HepG2 (cell line): ENCODE results near the gene SYCE3. TPM values are rescaled to one million over a fixed set of nuclear protein-coding genes. Genes with fewer than 3 reads are reported as not detected.

Experiments used
- CBFB ChIP-seq: sonication (generic); formaldehyde crosslinking; IDR thresholded peaks from 2 replicates; pipeline ENCODE4 v1.4.0; 2020; ENCODE audit warnings: missing genetic modification reagents
- CEBPB ChIP-seq: IDR thresholded peaks from 2 replicates; pipeline ENCODE4 v1.6.1; 2011; ENCODE audit warnings: low read depth, low read length, improper control_type of control experiment, borderline replicate concordance
- GATA4 ChIP-seq: sonication (generic); IDR thresholded peaks from 2 replicates; pipeline ENCODE4 v1.6.1; 2016; ENCODE audit warnings: antibody characterized with exemption, low read depth, borderline replicate concordance
- GATAD2A ChIP-seq: IDR thresholded peaks from 2 replicates; pipeline ENCODE4 v1.6.1; 2016
- MTA1 ChIP-seq: sonication (generic); formaldehyde crosslinking; IDR thresholded peaks from 2 replicates; pipeline ENCODE4 v1.4.0; 2020; ENCODE audit warnings: missing genetic modification reagents, mild to moderate bottlenecking, borderline replicate concordance
- PRMT3 ChIP-seq: sonication (generic); formaldehyde crosslinking; IDR thresholded peaks from 2 replicates; pipeline ENCODE4 v1.8.1; 2022; ENCODE audit warnings: low read depth, mild to moderate bottlenecking, moderate library complexity, missing genetic modification reagents, borderline replicate concordance
- RBAK ChIP-seq: sonication (generic); formaldehyde crosslinking; IDR thresholded peaks from 2 replicates; pipeline ENCODE4 v1.5.1; 2020; ENCODE audit warnings: mild to moderate bottlenecking, missing genetic modification reagents
- SMC3 ChIP-seq: IDR thresholded peaks from 2 replicates; pipeline ENCODE4 v1.6.1; 2011; ENCODE audit warnings: low read length, improper control_type of control experiment
- TBX2 ChIP-seq: sonication (generic); formaldehyde crosslinking; IDR thresholded peaks from 2 replicates; pipeline ENCODE4 v1.5.0; 2020; ENCODE audit warnings: missing genetic modification reagents, mild to moderate bottlenecking, borderline replicate concordance
- ZFAT ChIP-seq: sonication (generic); formaldehyde crosslinking; conservative IDR thresholded peaks from 2 replicates; pipeline ENCODE4 v1.8.1; 2023; ENCODE audit warnings: missing genetic modification reagents, inconsistent platforms
- ZFP36L2 ChIP-seq: sonication (generic); formaldehyde crosslinking; IDR thresholded peaks from 2 replicates; pipeline ENCODE4 v1.4.0; 2020; ENCODE audit warnings: missing genetic modification reagents
- ZNF17 ChIP-seq: sonication (generic); formaldehyde crosslinking; IDR thresholded peaks from 2 replicates; pipeline ENCODE4 v1.5.0; 2020; ENCODE audit warnings: mild to moderate bottlenecking, missing genetic modification reagents
- ZNF224 ChIP-seq: sonication (generic); formaldehyde crosslinking; IDR thresholded peaks from 2 replicates; pipeline ENCODE4 v1.5.0; 2020; ENCODE audit warnings: mild to moderate bottlenecking, missing genetic modification reagents
- ZNF432 ChIP-seq: sonication (generic); formaldehyde crosslinking; IDR thresholded peaks from 2 replicates; pipeline ENCODE4 v1.5.0; 2020; ENCODE audit warnings: missing genetic modification reagents, mild to moderate bottlenecking, borderline replicate concordance
- ZNF543 ChIP-seq: sonication (generic); formaldehyde crosslinking; IDR thresholded peaks from 2 replicates; pipeline ENCODE4 v1.4.0; 2020; ENCODE audit warnings: mild to moderate bottlenecking, missing genetic modification reagents
- ZNF549 ChIP-seq: sonication (generic); formaldehyde crosslinking; IDR thresholded peaks from 2 replicates; pipeline ENCODE4 v1.5.0; 2020; ENCODE audit warnings: missing genetic modification reagents
- ZNF569 ChIP-seq: sonication (generic); formaldehyde crosslinking; IDR thresholded peaks from 2 replicates; pipeline ENCODE4 v1.5.0; 2020; ENCODE audit warnings: mild to moderate bottlenecking, missing genetic modification reagents, moderate library complexity, borderline replicate concordance
- ZNF670 ChIP-seq: sonication (generic); formaldehyde crosslinking; IDR thresholded peaks from 2 replicates; pipeline ENCODE4 v1.8.0; 2022; ENCODE audit warnings: mild to moderate bottlenecking, missing genetic modification reagents, borderline replicate concordance
- polyA plus RNA-seq, 8 experiments: library from polyadenylated mRNA; depleted of rRNA in 3 of 8; stranded (reverse) in 7 of 8; unstranded in 1 of 8; fragments of >200 nt; fragmentation: Illumina TruSeq in 4 of 8; extraction: Trizol in 4 of 8; gene quantifications; 2 replicates each; pipeline versions ENCODE4 v1.2.1 to v1.2.3, GENCODE V29; 2011 to 2016; ENCODE audit warnings: low read depth in 4 of 8, missing spikeins in 1 of 8, mixed read lengths in 1 of 8; ENCODE audit not compliant: insufficient read depth in 1 of 8
- total RNA-seq, 5 experiments: library from RNA; depleted of rRNA; stranded (reverse); fragments of >200 nt; fragmentation: Illumina TruSeq; extraction: Trizol; gene quantifications; 2 replicates each; pipeline ENCODE4 v1.2.3, GENCODE V29; 2016; ENCODE audit warnings: low read depth in 1 of 5
- TF ChIP-seq, protein P1 (sequence below): sonication (generic); formaldehyde crosslinking; IDR thresholded peaks from 2 replicates; pipeline ENCODE4 v1.8.1; 2023; ENCODE audit warnings: mild to moderate bottlenecking, missing genetic modification reagents
- TF ChIP-seq, protein P2 (sequence below): sonication (generic); formaldehyde crosslinking; IDR thresholded peaks from 2 replicates; pipeline ENCODE4 v1.5.1; 2020; ENCODE audit warnings: mild to moderate bottlenecking, missing genetic modification reagents, borderline replicate concordance
- TF ChIP-seq, protein P3 (sequence below): sonication (generic); formaldehyde crosslinking; conservative IDR thresholded peaks from 2 replicates; pipeline ENCODE4 v1.4.0; 2020; ENCODE audit warnings: missing genetic modification reagents

SYCE3 gene
- total and polyA plus RNA-seq, 2 of the 13 experiments (the other 11 are each of a cell fraction or from before 2014, with no cell fraction given) = not detected

DNA sequence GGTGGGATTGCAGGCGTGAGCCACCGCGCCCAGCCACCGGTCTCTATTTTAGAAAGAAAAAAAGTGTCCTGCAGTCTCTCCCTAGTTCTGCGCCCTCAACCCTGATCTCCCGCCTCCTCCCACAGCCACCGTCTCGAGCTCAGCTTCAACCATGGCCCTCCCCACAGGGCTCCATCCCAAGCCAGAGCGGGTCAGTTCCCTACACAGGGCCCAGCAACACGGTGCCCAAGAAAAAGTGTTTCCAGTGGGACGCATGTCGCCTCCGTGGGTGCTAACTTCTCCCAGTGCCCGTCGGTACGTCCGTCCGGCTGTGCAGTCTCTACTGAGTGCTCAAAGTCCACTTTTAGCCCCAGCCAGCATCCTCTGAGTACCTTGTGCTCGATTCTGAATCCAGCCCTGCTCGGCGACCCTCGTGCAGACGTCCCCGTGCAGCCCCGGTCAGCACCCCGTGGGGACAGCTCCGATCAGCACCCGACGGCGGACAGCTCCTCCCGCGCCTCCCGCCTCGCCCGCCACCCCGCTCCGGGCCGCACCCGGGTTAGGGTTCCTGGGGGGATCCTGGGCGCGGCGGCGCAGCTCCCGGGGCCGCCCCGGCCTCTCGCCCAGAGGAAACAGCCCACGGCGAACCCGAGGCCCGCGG, 37.2 kb upstream of the SYCE3 start (continued):
- TF ChIP-seq PRMT3 (CRISPR knock-in tag) (peak; percentile 94), ZNF543 (peak; percentile 93), GATA4 (no peak), ZNF670 (CRISPR knock-in tag) (peak; percentile 83; the same call in 1 of the 2 replicates), CEBPB (no peak), RBAK (CRISPR knock-in tag) (peak; percentile 85), ZNF17 (CRISPR knock-in tag) (peak; percentile 95), CBFB (peak; percentile 77; the same call in 1 of the 2 replicates), ZFAT (CRISPR knock-in tag) (peak; percentile 95), ZNF432 (CRISPR knock-in tag) (peak; percentile 78; the same call in 1 of the 2 replicates), TBX2 (CRISPR knock-in tag) (peak; percentile 91), GATAD2A (CRISPR knock-in tag) (peak; percentile 64), ZNF569 (0 out of 2 replicates have a peak, but pooled peaks have one; percentile 49), ZFP36L2 (peak; percentile 99), ZNF224 (CRISPR knock-in tag) (no peak), MTA1 (CRISPR knock-in tag) (peak; percentile 74; the same call in 1 of the 2 replicates), ZNF549 (CRISPR knock-in tag) (peak; percentile 93), SMC3 (no peak)
- TF ChIP-seq, protein P1, sequence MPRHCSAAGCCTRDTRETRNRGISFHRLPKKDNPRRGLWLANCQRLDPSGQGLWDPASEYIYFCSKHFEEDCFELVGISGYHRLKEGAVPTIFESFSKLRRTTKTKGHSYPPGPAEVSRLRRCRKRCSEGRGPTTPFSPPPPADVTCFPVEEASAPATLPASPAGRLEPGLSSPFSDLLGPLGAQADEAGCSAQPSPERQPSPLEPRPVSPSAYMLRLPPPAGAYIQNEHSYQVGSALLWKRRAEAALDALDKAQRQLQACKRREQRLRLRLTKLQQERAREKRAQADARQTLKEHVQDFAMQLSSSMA (CRISPR knock-in tag) = peak; percentile 92; the same call in 1 of the 2 replicates
- TF ChIP-seq, protein P2, sequence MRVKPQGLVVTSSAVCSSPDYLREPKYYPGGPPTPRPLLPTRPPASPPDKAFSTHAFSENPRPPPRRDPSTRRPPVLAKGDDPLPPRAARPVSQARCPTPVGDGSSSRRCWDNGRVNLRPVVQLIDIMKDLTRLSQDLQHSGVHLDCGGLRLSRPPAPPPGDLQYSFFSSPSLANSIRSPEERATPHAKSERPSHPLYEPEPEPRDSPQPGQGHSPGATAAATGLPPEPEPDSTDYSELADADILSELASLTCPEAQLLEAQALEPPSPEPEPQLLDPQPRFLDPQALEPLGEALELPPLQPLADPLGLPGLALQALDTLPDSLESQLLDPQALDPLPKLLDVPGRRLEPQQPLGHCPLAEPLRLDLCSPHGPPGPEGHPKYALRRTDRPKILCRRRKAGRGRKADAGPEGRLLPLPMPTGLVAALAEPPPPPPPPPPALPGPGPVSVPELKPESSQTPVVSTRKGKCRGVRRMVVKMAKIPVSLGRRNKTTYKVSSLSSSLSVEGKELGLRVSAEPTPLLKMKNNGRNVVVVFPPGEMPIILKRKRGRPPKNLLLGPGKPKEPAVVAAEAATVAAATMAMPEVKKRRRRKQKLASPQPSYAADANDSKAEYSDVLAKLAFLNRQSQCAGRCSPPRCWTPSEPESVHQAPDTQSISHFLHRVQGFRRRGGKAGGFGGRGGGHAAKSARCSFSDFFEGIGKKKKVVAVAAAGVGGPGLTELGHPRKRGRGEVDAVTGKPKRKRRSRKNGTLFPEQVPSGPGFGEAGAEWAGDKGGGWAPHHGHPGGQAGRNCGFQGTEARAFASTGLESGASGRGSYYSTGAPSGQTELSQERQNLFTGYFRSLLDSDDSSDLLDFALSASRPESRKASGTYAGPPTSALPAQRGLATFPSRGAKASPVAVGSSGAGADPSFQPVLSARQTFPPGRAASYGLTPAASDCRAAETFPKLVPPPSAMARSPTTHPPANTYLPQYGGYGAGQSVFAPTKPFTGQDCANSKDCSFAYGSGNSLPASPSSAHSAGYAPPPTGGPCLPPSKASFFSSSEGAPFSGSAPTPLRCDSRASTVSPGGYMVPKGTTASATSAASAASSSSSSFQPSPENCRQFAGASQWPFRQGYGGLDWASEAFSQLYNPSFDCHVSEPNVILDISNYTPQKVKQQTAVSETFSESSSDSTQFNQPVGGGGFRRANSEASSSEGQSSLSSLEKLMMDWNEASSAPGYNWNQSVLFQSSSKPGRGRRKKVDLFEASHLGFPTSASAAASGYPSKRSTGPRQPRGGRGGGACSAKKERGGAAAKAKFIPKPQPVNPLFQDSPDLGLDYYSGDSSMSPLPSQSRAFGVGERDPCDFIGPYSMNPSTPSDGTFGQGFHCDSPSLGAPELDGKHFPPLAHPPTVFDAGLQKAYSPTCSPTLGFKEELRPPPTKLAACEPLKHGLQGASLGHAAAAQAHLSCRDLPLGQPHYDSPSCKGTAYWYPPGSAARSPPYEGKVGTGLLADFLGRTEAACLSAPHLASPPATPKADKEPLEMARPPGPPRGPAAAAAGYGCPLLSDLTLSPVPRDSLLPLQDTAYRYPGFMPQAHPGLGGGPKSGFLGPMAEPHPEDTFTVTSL (CRISPR knock-in tag) = peak; percentile 66; the same call in 1 of the 2 replicates
- TF ChIP-seq, protein P3, sequence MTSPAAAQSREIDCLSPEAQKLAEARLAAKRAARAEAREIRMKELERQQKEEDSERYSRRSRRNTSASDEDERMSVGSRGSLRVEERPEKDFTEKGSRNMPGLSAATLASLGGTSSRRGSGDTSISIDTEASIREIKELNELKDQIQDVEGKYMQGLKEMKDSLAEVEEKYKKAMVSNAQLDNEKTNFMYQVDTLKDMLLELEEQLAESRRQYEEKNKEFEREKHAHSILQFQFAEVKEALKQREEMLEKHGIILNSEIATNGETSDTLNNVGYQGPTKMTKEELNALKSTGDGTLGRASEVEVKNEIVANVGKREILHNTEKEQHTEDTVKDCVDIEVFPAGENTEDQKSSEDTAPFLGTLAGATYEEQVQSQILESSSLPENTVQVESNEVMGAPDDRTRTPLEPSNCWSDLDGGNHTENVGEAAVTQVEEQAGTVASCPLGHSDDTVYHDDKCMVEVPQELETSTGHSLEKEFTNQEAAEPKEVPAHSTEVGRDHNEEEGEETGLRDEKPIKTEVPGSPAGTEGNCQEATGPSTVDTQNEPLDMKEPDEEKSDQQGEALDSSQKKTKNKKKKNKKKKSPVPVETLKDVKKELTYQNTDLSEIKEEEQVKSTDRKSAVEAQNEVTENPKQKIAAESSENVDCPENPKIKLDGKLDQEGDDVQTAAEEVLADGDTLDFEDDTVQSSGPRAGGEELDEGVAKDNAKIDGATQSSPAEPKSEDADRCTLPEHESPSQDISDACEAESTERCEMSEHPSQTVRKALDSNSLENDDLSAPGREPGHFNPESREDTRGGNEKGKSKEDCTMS (CRISPR knock-in tag) = peak; percentile 98
